GM19467 (cell line): ENCODE results near the gene MAU2.

Source experiments
- ATAC-seq: cut with Tn5 transposase; IDR thresholded peaks from one replicate; pipeline ENCODE4 v1.9.1; 2021; ENCODE audit warnings: mild to moderate bottlenecking, moderate library complexity; ENCODE audit not compliant: unreplicated experiment

MAU2 gene

GRCh38 chr19:19406878-19407632 is 86.4 kb downstream of the MAU2 start:
- no peak for ATAC-seq

- ATAC-seq, result no peak
Observed at GRCh38 chr19:19407633-19407930, 87.0 kb downstream of the MAU2 start.
